22Rv1 (cell line): ENCODE results near the gene TERT.

Source experiments
- ZFX ChIP-seq: fragments of 450-650 bp; IDR thresholded peaks from 2 replicates; pipeline ENCODE4 v1.6.1; 2017; ENCODE audit warnings: antibody characterized with exemption, borderline replicate concordance
- TF ChIP-seq, protein P1 (sequence below): fragments of 450-650 bp; IDR thresholded peaks from 2 replicates; pipeline ENCODE4 v1.5.1; 2017; ENCODE audit warnings: mild to moderate bottlenecking

DNA sequence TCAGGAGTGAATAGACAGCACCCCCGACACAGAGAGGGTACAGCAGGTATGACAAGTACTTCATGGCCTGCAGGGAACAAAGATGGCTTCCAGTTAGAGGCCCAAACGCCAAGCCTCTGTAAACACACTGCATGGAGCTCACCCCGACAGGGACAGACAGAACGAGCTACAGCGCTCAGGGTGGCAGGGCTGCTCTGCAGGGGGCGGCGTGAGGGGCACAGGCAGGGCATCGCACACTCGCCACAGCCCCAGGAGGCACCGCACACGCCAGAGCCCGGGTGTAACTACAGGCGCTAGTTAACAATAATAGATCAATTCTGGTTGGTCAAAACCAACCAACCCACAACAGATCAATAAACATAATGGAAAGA, 28.9 kb upstream of the TERT start:
- TF ChIP-seq ZFX: no peak
- TF ChIP-seq, protein P1, sequence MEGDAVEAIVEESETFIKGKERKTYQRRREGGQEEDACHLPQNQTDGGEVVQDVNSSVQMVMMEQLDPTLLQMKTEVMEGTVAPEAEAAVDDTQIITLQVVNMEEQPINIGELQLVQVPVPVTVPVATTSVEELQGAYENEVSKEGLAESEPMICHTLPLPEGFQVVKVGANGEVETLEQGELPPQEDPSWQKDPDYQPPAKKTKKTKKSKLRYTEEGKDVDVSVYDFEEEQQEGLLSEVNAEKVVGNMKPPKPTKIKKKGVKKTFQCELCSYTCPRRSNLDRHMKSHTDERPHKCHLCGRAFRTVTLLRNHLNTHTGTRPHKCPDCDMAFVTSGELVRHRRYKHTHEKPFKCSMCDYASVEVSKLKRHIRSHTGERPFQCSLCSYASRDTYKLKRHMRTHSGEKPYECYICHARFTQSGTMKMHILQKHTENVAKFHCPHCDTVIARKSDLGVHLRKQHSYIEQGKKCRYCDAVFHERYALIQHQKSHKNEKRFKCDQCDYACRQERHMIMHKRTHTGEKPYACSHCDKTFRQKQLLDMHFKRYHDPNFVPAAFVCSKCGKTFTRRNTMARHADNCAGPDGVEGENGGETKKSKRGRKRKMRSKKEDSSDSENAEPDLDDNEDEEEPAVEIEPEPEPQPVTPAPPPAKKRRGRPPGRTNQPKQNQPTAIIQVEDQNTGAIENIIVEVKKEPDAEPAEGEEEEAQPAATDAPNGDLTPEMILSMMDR: no peak
